Activated T-cell treated with anti-CD3 and anti-CD28 coated beads, Interleukin-2, amount 50 U/mL, for 24 hours (primary cell): ENCODE data around the gene MYL2.

Source experiments
- DNase-seq: peaks from one replicate; pipeline ENCODE4 v3.0.0-alpha.2; 2020
- H3K27ac Mint-ChIP-seq: 2 replicates; pipeline ENCODE4 v1.8.0; 2020; ENCODE audit warnings: mild to moderate bottlenecking, mixed read lengths
- H3K27me3 Mint-ChIP-seq: 2 replicates; pipeline ENCODE4 v1.8.0; 2020; ENCODE audit warnings: mixed read lengths
- H3K36me3 Mint-ChIP-seq: 2 replicates; pipeline ENCODE4 v1.8.0; 2020; ENCODE audit warnings: low read depth, mixed read lengths
- H3K4me1 Mint-ChIP-seq: 2 replicates; pipeline ENCODE4 v1.8.0; 2020; ENCODE audit warnings: low read depth, mixed read lengths
- H3K4me3 Mint-ChIP-seq: 2 replicates; pipeline ENCODE4 v1.8.0; 2020; ENCODE audit warnings: mild to moderate bottlenecking, moderate library complexity, mixed read lengths
- H3K9me3 Mint-ChIP-seq: 2 replicates; pipeline ENCODE4 v1.8.0; 2020; ENCODE audit warnings: mixed read lengths

MYL2 gene

GRCh38 chr12:110888256-110888991 is 32.0 kb downstream of the MYL2 start:
- Mint-ChIP-seq H3K27ac (no peak overlapping the region), H3K27me3 (peaks cover 6% of the 10 kb centered on the region), H3K4me1 (peaks cover 13% of the 10 kb centered on the region), H3K4me3 (no peak overlapping the region), H3K36me3 (no peaks in the 10 kb centered on the region), H3K9me3 (no peaks in the 10 kb centered on the region)
- no peak for DNase-seq

- DNase-seq = no peak
- Mint-ChIP-seq H3K27ac (no peak overlapping the region), H3K9me3 (no peaks in the 10 kb centered on the region), H3K4me3 (no peak overlapping the region), H3K36me3 (no peaks in the 10 kb centered on the region), H3K27me3 (no peaks in the 10 kb centered on the region), H3K4me1 (peaks cover 8% of the 10 kb centered on the region)
Measured at GRCh38 chr12:110885152-110885840, 35.1 kb downstream of the MYL2 start.

- Mint-ChIP-seq H3K27me3 (no peaks in the 10 kb centered on the region), H3K4me3 (no peak overlapping the region), H3K4me1 (peaks cover 8% of the 10 kb centered on the region), H3K27ac (no peak overlapping the region), H3K36me3 (no peaks in the 10 kb centered on the region), H3K9me3 (no peaks in the 10 kb centered on the region)
- no peak for DNase-seq
Measured at GRCh38 chr12:110883251-110883650, 37.1 kb downstream of the MYL2 start.

- Mint-ChIP-seq H3K4me3 (no peak overlapping the region), H3K4me1 (no peaks in the 10 kb centered on the region), H3K36me3 (no peaks in the 10 kb centered on the region), H3K27me3 (peaks cover 3% of the 10 kb centered on the region), H3K9me3 (no peaks in the 10 kb centered on the region), H3K27ac (no peak overlapping the region)
- no peak for DNase-seq
Measured at GRCh38 chr12:110880651-110881050, 39.7 kb downstream of the MYL2 start.

GRCh38 chr12:110874781-110875180 is 45.6 kb downstream of the MYL2 start:
- Mint-ChIP-seq H3K27ac (no peak overlapping the region), H3K9me3 (no peaks in the 10 kb centered on the region), H3K36me3 (no peaks in the 10 kb centered on the region), H3K4me3 (no peak overlapping the region), H3K4me1 (no peaks in the 10 kb centered on the region), H3K27me3 (peaks cover 17% of the 10 kb centered on the region)
- no peak for DNase-seq

GRCh38 chr12:110874351-110874750 is 46.0 kb downstream of the MYL2 start:
- Mint-ChIP-seq H3K27ac (no peak overlapping the region), H3K4me1 (no peaks in the 10 kb centered on the region), H3K27me3 (peaks cover 17% of the 10 kb centered on the region), H3K36me3 (no peaks in the 10 kb centered on the region), H3K4me3 (no peak overlapping the region), H3K9me3 (no peaks in the 10 kb centered on the region)
- no peak for DNase-seq

- Mint-ChIP-seq H3K27ac (no peak overlapping the region), H3K27me3 (peaks cover 14% of the 10 kb centered on the region), H3K9me3 (no peaks in the 10 kb centered on the region), H3K36me3 (no peaks in the 10 kb centered on the region), H3K4me3 (no peak overlapping the region), H3K4me1 (no peaks in the 10 kb centered on the region)
- no peak for DNase-seq
Measured at GRCh38 chr12:110872100-110872499, 48.3 kb downstream of the MYL2 start.

- no peak for DNase-seq
- Mint-ChIP-seq H3K27ac (no peak overlapping the region), H3K4me3 (no peak overlapping the region), H3K4me1 (no peaks in the 10 kb centered on the region), H3K27me3 (peaks cover 9% of the 10 kb centered on the region), H3K9me3 (no peaks in the 10 kb centered on the region), H3K36me3 (no peaks in the 10 kb centered on the region)
Measured at GRCh38 chr12:110869803-110870202, 50.6 kb downstream of the MYL2 start.

GRCh38 chr12:110869026-110869425 is 51.4 kb downstream of the MYL2 start:
- no peak for DNase-seq
- H3K9me3 Mint-ChIP-seq = no peaks in the 10 kb centered on the region
- H3K36me3 Mint-ChIP-seq = no peaks in the 10 kb centered on the region
- no peak overlapping the region for H3K27ac Mint-ChIP-seq
- peaks cover 9% of the 10 kb centered on the region for H3K27me3 Mint-ChIP-seq
- H3K4me3 Mint-ChIP-seq = no peak overlapping the region
- no peaks in the 10 kb centered on the region for H3K4me1 Mint-ChIP-seq

GRCh38 chr12:110865521-110865920 is 54.9 kb downstream of the MYL2 start:
- Mint-ChIP-seq H3K27ac (no peak overlapping the region), H3K4me3 (no peak overlapping the region), H3K27me3 (peaks cover 2% of the 10 kb centered on the region), H3K4me1 (peaks cover 7% of the 10 kb centered on the region), H3K9me3 (no peaks in the 10 kb centered on the region), H3K36me3 (no peaks in the 10 kb centered on the region)
- no peak for DNase-seq

- H3K27me3 Mint-ChIP-seq = no peaks in the 10 kb centered on the region
- H3K36me3 Mint-ChIP-seq = no peaks in the 10 kb centered on the region
- H3K27ac Mint-ChIP-seq = no peak overlapping the region
- no peak overlapping the region for H3K4me3 Mint-ChIP-seq
- peaks cover 7% of the 10 kb centered on the region for H3K4me1 Mint-ChIP-seq
- H3K9me3 Mint-ChIP-seq = no peaks in the 10 kb centered on the region
- DNase-seq = no peak
Measured at GRCh38 chr12:110863161-110863560, 57.2 kb downstream of the MYL2 start.

- Mint-ChIP-seq H3K27me3 (no peaks in the 10 kb centered on the region), H3K4me3 (no peak overlapping the region), H3K27ac (no peak overlapping the region), H3K4me1 (peaks cover 7% of the 10 kb centered on the region), H3K9me3 (no peaks in the 10 kb centered on the region), H3K36me3 (no peaks in the 10 kb centered on the region)
- no peak for DNase-seq
Measured at GRCh38 chr12:110862329-110862728, 58.0 kb downstream of the MYL2 start.

GRCh38 chr12:110861729-110862128 is 58.6 kb downstream of the MYL2 start:
- Mint-ChIP-seq H3K27ac (no peak overlapping the region), H3K36me3 (no peaks in the 10 kb centered on the region), H3K9me3 (no peaks in the 10 kb centered on the region), H3K4me1 (peaks cover 7% of the 10 kb centered on the region), H3K4me3 (no peak overlapping the region), H3K27me3 (no peaks in the 10 kb centered on the region)
- DNase-seq = no peak
